Activated naive CD8-positive, alpha-beta T cell treated with anti-CD3 and anti-CD28 coated beads for 36 hours (primary cell): ENCODE results near the gene NPEPPS. TPM values are rescaled to one million over a fixed set of nuclear protein-coding genes. Genes with fewer than 3 reads are reported as not detected.
"Not testable (repeated sequence)": the region's sequence is repeated elsewhere in the genome, so short reads cannot be mapped to it uniquely, and the experiment has no call there.

Experiments used
- DNase-seq: peaks from one replicate; pipeline ENCODE4 v3.0.0; 2021
- H3K27ac Mint-ChIP-seq: one replicate; pipeline ENCODE4 v1.8.0; 2022; ENCODE audit warnings: mild to moderate bottlenecking, moderate library complexity, mixed read lengths
- H3K27me3 Mint-ChIP-seq: one replicate; pipeline ENCODE4 v1.8.0; 2022; ENCODE audit warnings: mild to moderate bottlenecking, mixed read lengths
- H3K36me3 Mint-ChIP-seq: one replicate; pipeline ENCODE4 v1.8.0; 2021; ENCODE audit warnings: mild to moderate bottlenecking, mixed read lengths
- H3K4me1 Mint-ChIP-seq: one replicate; pipeline ENCODE4 v1.8.0; 2021; ENCODE audit warnings: mixed read lengths
- H3K4me3 Mint-ChIP-seq: one replicate; pipeline ENCODE4 v1.8.0; 2022; ENCODE audit warnings: mild to moderate bottlenecking, moderate library complexity, mixed read lengths
- H3K9me3 Mint-ChIP-seq: one replicate; pipeline ENCODE4 v1.8.0; 2022; ENCODE audit warnings: mixed read lengths
- total RNA-seq, 2 experiments: library from RNA; stranded (reverse); gene quantifications; one replicate each; pipeline ENCODE4 v1.2.3, GENCODE V29; 2021

The NPEPPS gene
- total RNA-seq, 2 experiments from 2014 or later = 82.1 to 96.1 TPM

DNA sequence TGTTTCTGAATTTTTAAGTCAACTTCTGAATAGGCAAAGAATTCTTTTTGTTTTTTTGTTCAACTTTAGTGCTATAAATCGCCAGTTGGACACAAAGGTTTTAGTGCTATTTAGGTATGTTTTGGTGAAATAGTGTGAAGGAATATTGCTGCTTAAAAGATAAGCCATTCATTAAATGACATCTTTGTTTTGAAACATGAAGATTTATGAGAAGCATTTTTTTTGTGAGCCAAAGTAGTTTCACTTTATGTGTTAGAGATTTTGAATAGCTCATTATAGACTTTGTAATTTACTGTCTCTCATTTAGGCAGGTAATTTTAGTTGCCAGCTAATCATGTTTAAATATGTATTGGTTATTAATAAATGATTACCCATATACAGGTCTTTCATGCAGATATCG is 10.8 kb downstream of the NPEPPS start:
- not testable (repeated sequence) for H3K4me3 Mint-ChIP-seq, H3K36me3 Mint-ChIP-seq, H3K27ac Mint-ChIP-seq, H3K27me3 Mint-ChIP-seq, DNase-seq, H3K4me1 Mint-ChIP-seq, H3K9me3 Mint-ChIP-seq

DNA sequence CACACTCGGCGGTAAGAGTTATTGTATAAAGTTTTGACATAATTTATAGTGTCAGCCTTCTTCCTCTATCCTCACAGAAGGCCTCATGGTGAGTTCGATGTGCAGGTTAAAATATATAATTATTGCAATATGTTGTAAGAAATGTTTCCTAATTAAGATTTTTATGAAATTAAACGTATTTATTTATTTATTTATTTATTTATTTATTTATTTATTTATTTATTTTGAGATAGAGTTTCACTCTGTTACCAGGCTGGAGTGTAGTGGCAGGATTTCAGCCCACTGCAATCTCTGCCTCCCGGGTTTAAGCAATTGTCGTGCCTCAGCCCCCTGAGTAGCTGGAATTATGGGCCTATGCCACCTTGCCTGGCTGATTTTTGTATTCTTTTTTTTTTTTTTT is 13.4 kb downstream of the NPEPPS start:
- not testable (repeated sequence) for H3K27ac Mint-ChIP-seq, H3K27me3 Mint-ChIP-seq, DNase-seq, H3K4me3 Mint-ChIP-seq, H3K9me3 Mint-ChIP-seq, H3K4me1 Mint-ChIP-seq
- H3K36me3 Mint-ChIP-seq = peaks cover 10% of the 10 kb centered on the region

DNA sequence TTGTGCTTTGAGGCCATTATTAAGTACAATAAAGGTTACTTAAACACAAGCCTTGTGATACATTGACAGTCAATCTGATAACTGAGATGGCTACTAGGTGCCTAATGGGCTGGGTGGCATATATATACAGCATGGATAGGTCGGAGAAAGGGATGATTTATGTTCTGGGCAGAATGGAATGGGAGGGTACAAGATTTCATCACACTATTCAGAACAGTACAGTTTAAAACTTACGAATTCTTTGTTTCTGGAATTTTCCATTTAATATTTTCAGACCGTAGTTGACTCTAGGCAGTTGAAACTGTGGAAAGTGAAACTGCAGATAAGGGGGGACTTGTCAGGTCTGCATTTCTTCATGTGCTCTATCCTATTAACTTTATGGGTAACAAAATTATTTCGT is 23.8 kb downstream of the NPEPPS start:
- peaks cover 20% of the 10 kb centered on the region for H3K36me3 Mint-ChIP-seq
- not testable (repeated sequence) for H3K27me3 Mint-ChIP-seq, DNase-seq, H3K4me1 Mint-ChIP-seq, H3K9me3 Mint-ChIP-seq, H3K4me3 Mint-ChIP-seq
- H3K27ac Mint-ChIP-seq = peak overlapping the region; percentile 51

DNA sequence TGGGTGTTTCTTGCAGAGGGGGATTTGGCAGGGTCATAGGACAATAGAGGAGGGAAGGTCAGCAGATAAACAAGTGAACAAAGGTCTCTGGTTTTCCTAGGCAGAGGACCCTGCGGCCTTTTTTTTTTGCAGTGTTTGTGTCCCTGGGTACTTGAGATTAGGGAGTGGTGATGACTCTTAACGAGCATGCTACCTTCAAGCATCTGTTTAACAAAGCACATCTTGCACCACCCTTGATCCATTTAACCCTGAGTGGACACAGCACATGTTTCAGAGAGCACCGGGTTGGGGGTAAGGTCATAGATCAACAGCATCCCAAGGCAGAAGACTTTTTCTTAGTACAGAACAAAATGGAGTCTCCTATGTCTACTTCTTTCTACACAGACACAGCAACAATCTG is 25.2 kb downstream of the NPEPPS start:
- H3K9me3 Mint-ChIP-seq, H3K4me3 Mint-ChIP-seq, H3K27ac Mint-ChIP-seq, DNase-seq, H3K27me3 Mint-ChIP-seq: not testable (repeated sequence)
- Mint-ChIP-seq H3K36me3 (peaks cover 17% of the 10 kb centered on the region), H3K4me1 (peaks cover 11% of the 10 kb centered on the region)

DNA sequence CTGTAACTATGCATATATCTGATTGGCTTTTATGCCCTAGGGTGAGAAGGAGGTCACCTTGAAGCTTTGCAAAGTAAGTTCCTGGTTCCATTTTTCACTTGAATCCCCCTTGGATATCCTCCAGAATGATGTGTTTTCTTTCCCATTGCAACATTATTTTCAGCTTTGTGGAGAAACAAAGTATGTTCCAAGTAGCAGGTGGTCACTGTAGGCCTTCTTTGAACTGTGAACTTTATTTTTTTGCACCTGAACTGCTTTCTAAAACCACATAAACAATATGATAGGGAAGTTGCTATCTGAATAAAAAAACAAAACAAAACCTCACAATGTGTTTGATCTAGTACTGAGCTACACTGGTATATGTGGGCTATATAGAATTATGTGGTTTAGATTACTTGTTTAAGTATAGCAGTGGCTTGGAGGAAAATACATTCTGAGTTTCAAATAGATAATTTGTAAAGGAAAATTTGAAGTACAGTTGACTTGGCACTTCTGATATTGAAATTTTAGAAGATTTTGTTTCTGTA is 29.7 kb downstream of the NPEPPS start:
- H3K27ac Mint-ChIP-seq, H3K4me3 Mint-ChIP-seq, H3K9me3 Mint-ChIP-seq, H3K27me3 Mint-ChIP-seq, DNase-seq: not testable (repeated sequence)
- peaks cover 12% of the 10 kb centered on the region for H3K4me1 Mint-ChIP-seq
- peaks cover 12% of the 10 kb centered on the region for H3K36me3 Mint-ChIP-seq

DNA sequence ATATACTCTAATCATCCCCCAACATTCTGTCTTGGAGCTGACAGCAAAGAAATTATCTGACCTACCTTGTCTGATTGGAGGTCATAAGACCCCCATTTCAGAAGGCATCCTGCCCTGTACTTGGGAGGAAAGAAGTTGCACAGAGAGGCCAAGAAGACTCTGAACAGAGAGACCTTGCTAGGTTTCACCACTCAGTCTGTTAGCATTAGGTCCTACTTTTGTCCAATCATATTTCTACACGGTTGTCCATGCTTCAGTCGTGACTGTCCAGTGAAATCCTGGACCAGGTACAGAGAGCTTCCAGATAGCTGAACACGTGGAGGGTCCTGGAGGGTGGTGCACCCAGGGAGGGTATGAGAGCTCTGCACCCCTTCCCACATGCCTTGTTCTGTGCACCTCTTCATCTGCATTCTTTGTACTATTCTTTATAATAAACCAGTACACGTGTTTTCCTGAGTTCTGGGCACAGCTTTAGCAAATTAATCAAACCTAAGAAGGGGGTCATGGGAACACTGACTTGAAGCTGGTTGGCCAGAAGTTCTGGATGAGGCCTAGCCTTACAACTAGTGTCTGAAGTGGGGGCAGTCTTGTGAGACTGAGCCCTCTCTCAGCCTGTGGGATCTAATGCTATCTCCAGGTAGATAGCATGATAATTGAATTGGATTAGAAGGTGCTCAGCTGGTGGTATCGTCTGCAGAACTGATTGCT is 30.9 kb downstream of the NPEPPS start:
- H3K36me3 Mint-ChIP-seq, H3K27me3 Mint-ChIP-seq, DNase-seq, H3K27ac Mint-ChIP-seq, H3K4me3 Mint-ChIP-seq, H3K9me3 Mint-ChIP-seq: not testable (repeated sequence)
- peaks cover 13% of the 10 kb centered on the region for H3K4me1 Mint-ChIP-seq

DNA sequence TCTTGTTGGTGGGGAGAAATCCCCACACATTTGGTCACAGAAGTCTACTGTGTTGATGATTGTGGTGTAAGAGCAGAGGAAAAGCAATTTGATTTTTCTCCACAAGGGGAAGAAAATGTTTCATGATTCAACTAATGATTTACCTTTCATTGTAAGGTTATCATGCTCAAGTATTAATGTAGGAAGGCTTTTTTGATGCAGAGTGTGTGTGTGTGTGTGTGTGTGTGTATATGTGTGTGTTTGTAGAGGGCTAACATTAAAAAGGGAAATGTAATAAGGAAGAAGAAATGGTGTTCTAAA is 31.4 kb downstream of the NPEPPS start:
- not testable (repeated sequence) for H3K36me3 Mint-ChIP-seq, H3K27ac Mint-ChIP-seq, H3K9me3 Mint-ChIP-seq, DNase-seq, H3K4me3 Mint-ChIP-seq, H3K27me3 Mint-ChIP-seq
- H3K4me1 Mint-ChIP-seq = peaks cover 16% of the 10 kb centered on the region

DNA sequence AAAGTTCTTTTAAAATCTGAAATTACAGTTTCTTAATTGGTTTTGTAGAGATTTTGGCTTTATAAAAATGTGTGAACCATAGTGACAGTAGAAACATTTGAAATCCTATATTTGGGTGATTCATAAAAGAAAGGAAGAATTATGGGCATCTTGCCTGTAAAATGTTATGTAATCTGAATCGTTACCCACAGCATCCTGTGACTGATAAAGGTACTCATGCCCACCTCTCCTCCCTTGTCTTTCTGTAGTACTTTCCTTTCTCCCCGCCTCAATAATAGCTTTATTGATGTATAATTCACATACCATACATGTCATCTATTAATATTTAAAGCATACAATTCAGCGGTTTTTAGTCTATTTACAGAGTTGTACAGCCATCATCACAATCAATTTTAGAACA is 36.4 kb downstream of the NPEPPS start:
- not testable (repeated sequence) for H3K9me3 Mint-ChIP-seq, H3K36me3 Mint-ChIP-seq, H3K4me3 Mint-ChIP-seq, H3K27ac Mint-ChIP-seq, DNase-seq, H3K27me3 Mint-ChIP-seq
- peaks cover 12% of the 10 kb centered on the region for H3K4me1 Mint-ChIP-seq

DNA sequence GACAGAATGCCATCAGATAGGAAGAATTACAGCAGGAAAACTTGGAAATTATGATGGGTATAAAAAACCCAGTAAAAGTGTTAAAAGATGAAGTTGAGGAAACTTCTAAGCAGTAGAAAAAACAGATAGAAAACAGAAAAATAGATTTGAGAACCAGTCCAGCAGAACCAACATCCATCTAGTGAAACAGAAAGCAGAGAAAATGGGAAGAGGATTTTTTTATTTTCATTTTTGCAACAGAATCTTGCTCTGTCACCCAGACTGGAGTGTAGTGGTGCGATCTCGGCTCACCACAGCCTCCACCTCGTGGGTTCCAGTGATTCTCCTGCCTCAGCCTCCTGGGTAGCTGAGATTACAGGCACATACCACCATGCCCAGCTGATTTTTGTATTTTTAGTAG is 41.7 kb downstream of the NPEPPS start:
- H3K36me3 Mint-ChIP-seq = peaks cover 14% of the 10 kb centered on the region
- H3K4me1 Mint-ChIP-seq, H3K4me3 Mint-ChIP-seq, H3K27ac Mint-ChIP-seq, DNase-seq, H3K27me3 Mint-ChIP-seq, H3K9me3 Mint-ChIP-seq: not testable (repeated sequence)

DNA sequence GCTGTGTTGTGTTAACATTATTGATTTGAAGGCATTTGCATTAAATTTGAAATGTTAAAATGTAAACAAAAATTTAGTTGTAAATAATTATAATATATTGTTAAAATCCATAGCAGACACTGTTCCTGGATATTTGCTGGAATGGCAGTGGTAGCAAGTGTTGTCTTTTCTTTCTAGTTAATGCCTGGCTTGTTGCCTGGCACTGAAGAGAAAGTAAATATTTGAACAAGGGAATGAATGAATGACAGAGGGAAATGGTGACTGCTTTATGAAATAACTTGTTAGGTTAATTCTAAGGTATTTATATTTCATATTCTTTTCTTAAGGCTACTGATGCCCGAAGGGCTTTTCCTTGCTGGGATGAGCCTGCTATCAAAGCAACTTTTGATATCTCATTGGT is 51.5 kb downstream of the NPEPPS start:
- not testable (repeated sequence) for H3K27me3 Mint-ChIP-seq, DNase-seq, H3K4me3 Mint-ChIP-seq, H3K4me1 Mint-ChIP-seq, H3K9me3 Mint-ChIP-seq, H3K36me3 Mint-ChIP-seq, H3K27ac Mint-ChIP-seq

DNA sequence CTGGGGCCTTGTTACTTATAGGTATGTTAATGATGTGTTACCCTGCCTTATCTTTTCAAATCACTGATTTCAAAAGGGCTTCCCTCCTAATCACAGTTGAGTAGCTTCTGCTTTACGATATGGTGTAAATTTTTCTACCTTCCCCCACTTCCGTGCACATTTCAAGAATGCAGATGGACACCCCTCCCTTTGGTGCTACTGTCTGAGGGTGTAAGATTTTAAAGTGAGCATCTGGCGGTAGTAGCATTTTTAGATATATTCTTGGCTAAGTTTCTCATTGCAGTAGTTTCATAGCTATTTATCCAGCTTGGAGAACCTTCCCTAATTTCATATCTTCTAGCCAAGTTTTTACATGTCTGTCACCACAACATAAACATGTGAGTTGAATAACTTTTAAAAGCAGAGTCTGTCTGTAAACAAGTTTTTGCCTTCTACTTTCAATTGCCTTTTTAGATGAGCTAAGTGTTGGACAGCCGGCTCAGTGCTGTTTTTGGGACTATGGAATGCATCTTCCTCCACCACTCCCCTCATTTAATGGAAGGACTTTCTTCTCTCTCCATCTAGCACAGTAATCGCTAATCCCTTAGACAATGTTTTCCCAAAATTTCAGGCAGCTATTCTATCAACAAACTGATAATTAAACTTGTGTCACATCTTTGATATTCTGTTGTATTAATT is 55.6 kb downstream of the NPEPPS start:
- not testable (repeated sequence) for H3K4me3 Mint-ChIP-seq, H3K9me3 Mint-ChIP-seq, H3K36me3 Mint-ChIP-seq, DNase-seq, H3K4me1 Mint-ChIP-seq, H3K27ac Mint-ChIP-seq, H3K27me3 Mint-ChIP-seq

DNA sequence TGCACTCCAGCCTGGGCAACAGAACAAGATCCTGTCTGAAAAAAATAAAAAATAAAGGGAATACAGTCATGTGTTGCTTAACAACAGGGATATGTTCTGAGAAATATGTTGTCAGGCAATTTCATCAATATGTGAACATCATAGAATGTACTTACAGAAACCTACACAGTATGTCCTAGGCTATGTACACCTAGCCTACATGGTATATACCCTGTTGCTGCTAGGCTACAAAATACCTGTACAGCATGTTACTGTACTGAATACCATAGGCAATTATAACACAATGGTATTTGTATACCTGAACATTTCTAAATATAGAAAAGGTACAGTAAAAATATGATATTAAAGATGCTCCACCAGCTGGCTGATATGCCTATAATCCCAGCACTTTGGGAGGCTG is 62.6 kb downstream of the NPEPPS start:
- not testable (repeated sequence) for DNase-seq, H3K27ac Mint-ChIP-seq, H3K27me3 Mint-ChIP-seq, H3K9me3 Mint-ChIP-seq, H3K4me3 Mint-ChIP-seq, H3K4me1 Mint-ChIP-seq
- H3K36me3 Mint-ChIP-seq = peaks cover 12% of the 10 kb centered on the region

DNA sequence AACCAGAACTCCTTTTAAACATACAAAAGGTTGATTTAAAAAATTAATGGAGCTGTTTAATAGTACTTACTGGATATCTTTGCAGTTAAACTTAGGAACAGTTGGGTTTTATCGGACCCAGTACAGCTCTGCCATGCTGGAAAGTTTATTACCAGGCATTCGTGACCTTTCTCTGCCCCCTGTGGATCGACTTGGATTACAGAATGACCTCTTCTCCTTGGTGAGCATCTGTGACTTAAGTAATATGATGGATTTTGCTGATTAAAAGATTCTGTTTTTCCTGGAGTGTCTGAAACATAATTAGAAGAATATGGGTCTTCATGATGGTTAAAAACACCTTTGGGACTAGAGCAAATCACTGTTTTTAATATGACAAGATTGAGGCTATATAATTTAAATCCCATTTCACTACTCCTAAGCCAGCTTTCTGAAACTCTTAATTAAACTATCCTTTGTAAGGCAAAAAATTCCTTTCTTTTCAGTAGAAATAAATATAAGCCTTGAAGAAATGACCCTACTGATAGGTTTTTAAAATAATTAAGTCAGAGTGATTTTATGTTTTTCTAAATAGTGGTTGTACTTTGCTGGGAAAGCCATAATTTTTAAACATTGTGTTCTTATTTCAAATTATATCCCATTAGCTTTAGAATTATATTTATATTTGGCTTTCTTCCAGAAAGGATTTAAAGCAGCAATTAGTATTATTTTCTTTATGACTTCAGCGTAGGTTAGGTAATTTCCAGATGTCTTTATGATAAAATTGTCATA is 73.1 kb downstream of the NPEPPS start:
- Mint-ChIP-seq H3K27ac (no peak overlapping the region), H3K4me3 (no peak overlapping the region), H3K4me1 (no peaks in the 10 kb centered on the region), H3K9me3 (no peaks in the 10 kb centered on the region), H3K36me3 (peaks cover 7% of the 10 kb centered on the region), H3K27me3 (no peaks in the 10 kb centered on the region)
- no peak for DNase-seq

DNA sequence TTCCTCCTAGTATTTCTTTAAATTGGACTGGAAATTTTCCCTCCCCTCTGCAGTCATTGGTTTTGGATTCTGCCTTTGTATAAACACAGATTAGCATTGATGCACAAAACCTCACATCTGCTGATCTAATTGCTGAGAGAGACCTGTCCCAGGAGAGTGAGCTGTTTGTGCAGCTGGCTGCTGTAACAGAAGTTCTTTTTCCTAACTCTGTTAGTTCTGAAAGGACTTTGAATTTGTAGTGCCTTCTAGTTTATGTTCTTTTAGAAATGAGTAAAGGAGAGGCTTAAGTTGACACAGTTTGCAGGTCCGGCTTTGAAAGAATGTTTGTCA is 73.7 kb downstream of the NPEPPS start:
- Mint-ChIP-seq H3K9me3 (no peaks in the 10 kb centered on the region), H3K4me3 (no peak overlapping the region), H3K27ac (no peak overlapping the region), H3K27me3 (no peaks in the 10 kb centered on the region), H3K36me3 (peaks cover 7% of the 10 kb centered on the region), H3K4me1 (no peaks in the 10 kb centered on the region)
- DNase-seq = no peak

DNA sequence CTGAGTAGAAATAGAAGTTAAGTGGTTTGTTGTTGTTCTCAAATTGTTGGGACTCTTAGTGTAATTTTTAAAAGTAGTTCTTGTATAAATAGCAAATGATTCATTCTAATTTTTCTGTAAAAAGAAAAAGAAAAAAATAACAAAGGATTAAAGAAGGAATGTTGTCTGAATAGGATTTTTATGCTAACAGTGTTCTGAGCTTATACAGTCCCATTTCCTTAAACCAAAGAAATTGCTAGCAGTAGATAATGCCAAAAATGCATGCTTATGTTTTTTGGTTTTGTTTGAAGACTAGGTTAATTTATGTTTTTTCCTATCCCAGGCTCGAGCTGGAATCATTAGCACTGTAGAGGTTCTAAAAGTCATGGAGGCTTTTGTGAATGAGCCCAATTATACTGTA is 74.1 kb downstream of the NPEPPS start:
- H3K27me3 Mint-ChIP-seq = no peaks in the 10 kb centered on the region
- DNase-seq = no peak
- no peaks in the 10 kb centered on the region for H3K4me1 Mint-ChIP-seq
- peaks cover 8% of the 10 kb centered on the region for H3K36me3 Mint-ChIP-seq
- no peaks in the 10 kb centered on the region for H3K9me3 Mint-ChIP-seq
- no peak overlapping the region for H3K27ac Mint-ChIP-seq
- H3K4me3 Mint-ChIP-seq = no peak overlapping the region

DNA sequence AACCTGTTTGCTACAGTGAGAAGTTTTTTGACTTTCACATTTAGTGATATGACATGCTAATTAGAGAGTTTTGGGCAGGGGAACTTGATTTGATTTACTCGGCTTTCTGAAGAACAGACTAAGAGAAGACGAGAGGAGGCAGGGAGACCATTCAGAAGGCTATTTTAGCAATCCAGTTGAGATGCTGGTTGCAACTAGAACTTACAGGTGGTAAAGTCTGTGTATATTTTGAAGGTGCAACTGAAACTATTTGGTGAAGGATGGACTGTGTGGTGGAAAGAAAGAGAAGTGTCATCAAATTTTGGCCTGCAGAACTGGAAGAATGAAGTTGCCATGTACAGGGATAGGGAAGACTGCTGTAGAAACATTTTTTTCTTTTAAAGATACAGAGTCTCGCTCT is 76.6 kb downstream of the NPEPPS start:
- Mint-ChIP-seq H3K36me3 (peaks cover 14% of the 10 kb centered on the region), H3K9me3 (no peaks in the 10 kb centered on the region)

More for the DNA sequence above, 76.6 kb downstream of the NPEPPS start:
- DNase-seq = no peak
- Mint-ChIP-seq H3K27me3 (no peaks in the 10 kb centered on the region), H3K27ac (no peak overlapping the region), H3K4me3 (no peak overlapping the region), H3K4me1 (no peaks in the 10 kb centered on the region)
